Sigmoid colon (tissue), 4 donors: Measurements from ENCODE around the gene ORC4.

Experiments used
- EP300 ChIP-seq, 4 donors: sonication (generic); formaldehyde crosslinking; IDR thresholded peaks; one replicate each; pipeline ENCODE4 v1.6.1; 2017; ENCODE audit warnings: antibody characterized with exemption in 4 of 4
- POLR2A ChIP-seq, 2 donors: fragments of 450-650 bp; IDR thresholded peaks; one replicate each; pipeline ENCODE4 v1.6.1; 2016; ENCODE audit warnings: antibody characterized with exemption in 2 of 2, mild to moderate bottlenecking in 2 of 2, moderate library complexity in 2 of 2
- POLR2AphosphoS5 ChIP-seq, 4 donors: sonication (generic); formaldehyde crosslinking; IDR thresholded peaks; one replicate each; pipeline ENCODE4 v1.6.1; 2017; ENCODE audit warnings: antibody characterized with exemption in 4 of 4
- TF ChIP-seq, protein P1 (sequence below), 4 experiments: fragments of 450-650 bp in 3 of 4; fragments of 200-600 bp in 1 of 4; IDR thresholded peaks; one replicate each; pipeline ENCODE4 v1.5.1; 2016 to 2019; ENCODE audit warnings: antibody characterized with exemption in 4 of 4, mild to moderate bottlenecking in 3 of 4, moderate library complexity in 2 of 4

- TF ChIP-seq, protein P1, sequence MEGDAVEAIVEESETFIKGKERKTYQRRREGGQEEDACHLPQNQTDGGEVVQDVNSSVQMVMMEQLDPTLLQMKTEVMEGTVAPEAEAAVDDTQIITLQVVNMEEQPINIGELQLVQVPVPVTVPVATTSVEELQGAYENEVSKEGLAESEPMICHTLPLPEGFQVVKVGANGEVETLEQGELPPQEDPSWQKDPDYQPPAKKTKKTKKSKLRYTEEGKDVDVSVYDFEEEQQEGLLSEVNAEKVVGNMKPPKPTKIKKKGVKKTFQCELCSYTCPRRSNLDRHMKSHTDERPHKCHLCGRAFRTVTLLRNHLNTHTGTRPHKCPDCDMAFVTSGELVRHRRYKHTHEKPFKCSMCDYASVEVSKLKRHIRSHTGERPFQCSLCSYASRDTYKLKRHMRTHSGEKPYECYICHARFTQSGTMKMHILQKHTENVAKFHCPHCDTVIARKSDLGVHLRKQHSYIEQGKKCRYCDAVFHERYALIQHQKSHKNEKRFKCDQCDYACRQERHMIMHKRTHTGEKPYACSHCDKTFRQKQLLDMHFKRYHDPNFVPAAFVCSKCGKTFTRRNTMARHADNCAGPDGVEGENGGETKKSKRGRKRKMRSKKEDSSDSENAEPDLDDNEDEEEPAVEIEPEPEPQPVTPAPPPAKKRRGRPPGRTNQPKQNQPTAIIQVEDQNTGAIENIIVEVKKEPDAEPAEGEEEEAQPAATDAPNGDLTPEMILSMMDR (IDR thresholded peaks at IDR 0.05): no peak
- no peak for TF ChIP-seq POLR2A (IDR thresholded peaks at IDR 0.05)
- TF ChIP-seq POLR2AphosphoS5 (IDR thresholded peaks at IDR 0.05): no peak
- no peak for TF ChIP-seq EP300 (IDR thresholded peaks at IDR 0.05)
Observed at GRCh38 chr2:148023861-148024260, 3.3 kb upstream of the ORC4 start.
